H7 (cell line): Measurements from ENCODE around the gene PLXNC1. TPM values are rescaled to one million over a fixed set of nuclear protein-coding genes. Genes with fewer than 3 reads are reported as not detected.

Experiments
- DNase-seq: peaks from one replicate; pipeline ENCODE4 v3.0.0; 2012
- H3K27me3 ChIP-seq: 2 replicates; pipeline ENCODE4 v1.6.0; 2011; ENCODE audit warnings: mild to moderate bottlenecking, low read length; ENCODE audit not compliant: control insufficient read depth, insufficient read depth
- H3K36me3 ChIP-seq: replicated peaks from 2 replicates; pipeline ENCODE4 v1.5.1; 2011; ENCODE audit warnings: low read length; ENCODE audit not compliant: control insufficient read depth, insufficient read depth
- H3K4me3 ChIP-seq: 2 replicates; pipeline ENCODE4 v1.5.1; 2011; ENCODE audit warnings: low read depth, mild to moderate bottlenecking, control low read depth, low read length, moderate library complexity; ENCODE audit not compliant: insufficient read depth
- total RNA-seq: library from RNA; depleted of rRNA; stranded (reverse); fragments of >200 nt; shearing (Covaris generic); gene quantifications from 2 replicates; pipeline ENCODE4 v1.2.3, GENCODE V29; 2014

Gene PLXNC1
- total RNA-seq, 1 experiment from 2014 or later = 1.2 TPM

DNA sequence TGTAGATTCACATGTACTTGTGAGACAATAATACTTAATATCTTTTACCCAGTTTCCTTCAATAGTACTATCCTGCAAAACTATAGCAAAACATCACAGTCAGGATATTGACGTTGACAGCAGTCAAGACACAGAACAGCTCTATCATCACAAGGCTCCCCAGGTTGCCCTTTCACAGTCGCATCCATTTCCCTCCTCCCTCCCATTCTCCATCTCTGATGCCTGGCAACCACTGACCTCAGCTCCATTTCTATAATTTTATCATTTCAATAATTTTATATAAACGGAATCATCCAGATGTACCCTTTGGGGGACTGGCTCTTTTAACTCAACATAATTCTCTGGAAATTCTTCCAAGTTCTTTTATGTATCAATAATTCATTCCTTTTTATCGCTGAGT is 81.5 kb downstream of the PLXNC1 start:
- Histone ChIP-seq H3K36me3 (no peaks in the 10 kb centered on the region), H3K4me3 (no peak overlapping the region), H3K27me3 (no peaks in the 10 kb centered on the region)
- no peak for DNase-seq

DNA sequence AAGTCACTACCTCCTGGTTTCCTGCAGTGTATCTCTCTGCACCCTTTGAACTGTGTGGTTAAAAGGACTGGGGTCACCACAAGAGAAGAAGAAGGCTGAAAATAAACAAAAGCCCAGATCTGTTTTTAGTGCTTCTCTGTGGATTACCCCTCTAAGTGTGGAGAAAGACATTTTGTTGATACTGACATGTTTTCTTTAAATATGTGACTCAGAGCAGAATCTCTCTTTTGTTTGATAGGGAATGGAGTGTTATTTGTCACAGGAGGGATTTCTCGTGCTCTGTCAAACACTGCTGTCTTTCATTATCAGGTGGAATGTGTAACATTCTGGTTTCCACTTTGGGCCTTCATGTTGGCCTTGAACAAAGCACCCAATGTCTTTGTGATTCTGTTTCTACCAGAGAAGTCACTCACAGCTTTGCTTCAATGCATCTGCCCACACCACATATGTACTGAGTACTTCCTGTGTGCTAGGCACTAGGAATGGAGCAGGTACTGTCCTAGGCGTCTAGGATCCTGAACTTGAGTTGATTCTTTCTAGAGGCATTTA is 82.1 kb downstream of the PLXNC1 start:
- no peak overlapping the region for H3K4me3 ChIP-seq
- DNase-seq = no peak
- no peaks in the 10 kb centered on the region for H3K27me3 ChIP-seq
- no peaks in the 10 kb centered on the region for H3K36me3 ChIP-seq

DNA sequence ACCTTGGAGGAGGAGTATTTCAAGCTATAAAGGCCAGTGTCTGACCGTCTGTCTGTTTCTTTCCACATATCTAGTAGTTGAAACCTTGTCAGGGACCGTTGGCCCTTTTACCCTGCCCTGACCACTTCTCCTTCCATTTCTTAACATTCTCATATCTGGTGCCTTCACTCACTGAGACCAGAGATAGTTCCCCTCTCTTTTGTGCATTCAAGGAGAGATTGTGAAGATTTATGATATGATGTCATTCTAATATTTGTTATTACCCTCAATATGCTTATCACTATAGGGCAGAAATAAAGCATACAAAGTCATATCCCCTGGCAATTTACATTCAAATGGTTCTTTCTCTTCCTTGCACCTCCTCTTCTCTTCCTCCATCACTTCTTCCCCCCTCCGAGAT is 83.3 kb downstream of the PLXNC1 start:
- no peak for DNase-seq
- Histone ChIP-seq H3K36me3 (no peaks in the 10 kb centered on the region), H3K4me3 (no peak overlapping the region), H3K27me3 (no peaks in the 10 kb centered on the region)

DNA sequence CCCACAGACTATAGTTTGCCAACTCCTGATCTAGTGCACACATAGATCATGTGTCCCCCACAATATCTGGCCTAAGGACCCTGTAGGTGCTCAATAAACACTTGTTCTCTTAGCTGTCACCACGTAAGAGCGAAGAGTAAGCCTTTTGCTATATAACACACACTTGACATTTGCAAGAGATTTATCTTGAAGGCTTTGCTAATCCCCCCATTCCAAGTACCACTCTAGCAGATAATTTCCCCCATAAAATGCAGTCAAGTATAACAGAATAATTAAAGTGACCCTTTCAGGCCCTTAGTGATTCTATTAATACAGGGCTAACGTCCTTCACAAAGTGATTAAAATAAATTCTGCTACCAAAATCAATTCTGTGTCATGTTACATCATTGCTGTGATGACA is 87.5 kb downstream of the PLXNC1 start:
- H3K4me3 ChIP-seq = no peak overlapping the region
- no peaks in the 10 kb centered on the region for H3K27me3 ChIP-seq
- no peak for DNase-seq
- no peaks in the 10 kb centered on the region for H3K36me3 ChIP-seq

DNA sequence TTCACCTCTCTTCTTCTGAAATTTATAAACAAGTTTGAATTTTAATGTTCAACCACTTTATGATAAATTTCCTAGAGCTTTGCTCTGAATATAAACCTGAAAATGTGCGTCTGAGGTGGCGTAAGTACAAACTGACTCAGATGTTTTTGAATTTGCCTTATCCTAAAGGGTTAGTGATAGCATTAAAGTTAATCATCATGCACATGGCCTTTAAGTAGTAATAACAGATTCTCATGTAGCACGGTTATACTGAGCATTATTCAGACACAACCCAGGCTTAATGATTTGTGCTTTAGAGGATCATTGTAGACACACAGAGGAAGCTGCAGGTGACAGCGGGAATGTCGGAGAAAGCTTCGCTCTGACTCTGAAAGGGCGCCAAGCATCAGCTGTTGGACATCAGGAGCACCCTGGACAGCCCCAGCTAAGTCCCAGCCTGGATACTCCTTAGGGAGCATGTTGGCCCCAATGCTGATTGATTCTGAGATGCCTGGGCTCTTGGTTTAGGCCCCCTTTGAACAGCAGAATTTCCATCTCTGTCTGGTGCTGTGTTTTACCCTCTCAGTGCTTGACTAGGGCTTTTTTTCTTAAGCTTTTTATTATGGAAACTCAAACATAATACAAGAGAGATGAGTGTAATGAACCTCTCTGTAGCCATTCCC is 91.1 kb downstream of the PLXNC1 start:
- Histone ChIP-seq H3K27me3 (no peaks in the 10 kb centered on the region), H3K4me3 (no peak overlapping the region), H3K36me3 (no peaks in the 10 kb centered on the region)
- DNase-seq = no peak

DNA sequence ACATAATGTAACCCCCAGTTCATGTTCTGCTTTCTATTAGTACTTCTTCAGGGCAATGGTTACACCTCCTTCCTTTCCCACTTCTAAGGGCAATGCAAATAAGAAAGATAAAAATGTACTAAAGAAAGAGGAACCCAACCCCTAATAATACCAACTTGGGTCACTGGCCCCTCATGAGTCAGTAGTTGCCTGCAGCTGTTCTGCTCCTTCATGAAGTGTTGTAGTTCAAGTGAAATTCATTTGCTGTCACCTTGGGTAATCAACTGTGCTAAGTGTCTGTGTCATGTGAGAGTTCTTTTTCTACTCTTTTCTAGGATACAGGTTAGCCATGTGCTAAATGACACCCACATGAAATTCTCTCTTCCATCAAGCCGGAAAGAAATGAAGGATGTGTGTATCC is 91.8 kb downstream of the PLXNC1 start:
- Histone ChIP-seq H3K27me3 (no peaks in the 10 kb centered on the region), H3K4me3 (no peak overlapping the region), H3K36me3 (no peaks in the 10 kb centered on the region)
- DNase-seq = no peak

DNA sequence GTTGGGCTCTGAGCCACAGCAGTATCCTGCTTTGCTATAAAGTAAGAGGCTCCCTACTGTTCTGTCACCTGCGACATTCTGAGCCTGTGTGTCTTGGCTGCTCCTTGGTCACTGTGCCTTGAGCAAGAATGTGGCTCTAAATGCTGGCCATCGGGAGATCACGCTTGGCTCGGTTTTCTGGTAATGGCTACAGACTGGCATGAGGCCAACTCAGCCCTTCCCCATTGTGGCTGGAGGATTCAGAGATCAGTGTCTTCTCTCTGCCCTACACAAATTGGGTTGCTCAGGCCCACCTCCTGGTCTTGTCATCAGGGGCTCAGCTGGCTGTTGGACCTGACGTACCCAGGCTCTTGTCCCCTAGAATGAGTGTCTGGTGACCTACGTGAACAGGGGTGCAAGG is 94.5 kb downstream of the PLXNC1 start:
- H3K27me3 ChIP-seq = no peaks in the 10 kb centered on the region
- DNase-seq = no peak
- no peak overlapping the region for H3K4me3 ChIP-seq
- no peaks in the 10 kb centered on the region for H3K36me3 ChIP-seq

DNA sequence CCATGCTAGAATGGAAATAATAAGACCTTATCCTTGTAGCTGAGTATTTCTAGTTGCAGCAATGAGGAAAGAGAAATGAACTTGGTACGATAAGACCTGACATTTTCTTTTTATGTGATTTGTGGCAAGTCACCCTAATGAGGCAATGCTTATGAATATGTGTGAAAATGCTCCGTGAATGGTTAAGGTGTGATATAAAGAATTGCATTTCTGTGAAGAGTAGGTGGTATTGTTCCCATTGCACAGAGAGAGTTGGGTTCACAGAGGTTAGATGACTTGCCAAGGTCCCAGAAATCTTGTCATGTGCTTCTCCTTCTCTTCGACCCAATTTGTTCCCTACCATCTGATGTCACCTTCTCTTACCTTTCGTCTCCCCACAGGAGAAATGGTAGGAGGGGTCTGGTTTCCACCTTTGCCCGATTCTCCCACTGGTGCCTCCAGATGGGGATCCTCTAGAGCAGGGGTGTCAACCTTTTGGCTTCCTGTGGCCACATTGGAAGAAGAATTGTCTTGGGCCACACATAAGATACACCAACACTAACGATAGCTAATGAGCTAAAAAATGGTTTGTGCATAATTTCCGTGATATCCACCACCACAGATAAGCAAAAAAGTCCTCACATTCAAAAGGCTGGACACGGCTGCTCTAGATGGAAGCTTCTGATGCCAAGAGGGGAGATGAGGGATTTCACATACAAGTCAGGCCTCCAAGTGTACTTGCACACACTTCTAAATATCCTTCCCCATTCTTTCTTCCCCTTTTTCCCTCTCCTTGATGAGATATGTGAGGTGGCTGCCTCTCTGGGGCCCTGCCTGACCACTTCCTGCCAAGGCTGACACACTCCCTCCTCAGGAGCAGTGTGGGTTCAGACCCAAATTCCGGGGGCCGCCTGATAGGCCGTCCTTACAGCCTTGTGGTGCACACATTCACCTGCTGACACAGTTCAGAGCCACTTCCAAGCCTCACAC is 96.1 kb downstream of the PLXNC1 start:
- no peak for DNase-seq
- Histone ChIP-seq H3K36me3 (no peaks in the 10 kb centered on the region), H3K27me3 (no peaks in the 10 kb centered on the region), H3K4me3 (no peak overlapping the region)

DNA sequence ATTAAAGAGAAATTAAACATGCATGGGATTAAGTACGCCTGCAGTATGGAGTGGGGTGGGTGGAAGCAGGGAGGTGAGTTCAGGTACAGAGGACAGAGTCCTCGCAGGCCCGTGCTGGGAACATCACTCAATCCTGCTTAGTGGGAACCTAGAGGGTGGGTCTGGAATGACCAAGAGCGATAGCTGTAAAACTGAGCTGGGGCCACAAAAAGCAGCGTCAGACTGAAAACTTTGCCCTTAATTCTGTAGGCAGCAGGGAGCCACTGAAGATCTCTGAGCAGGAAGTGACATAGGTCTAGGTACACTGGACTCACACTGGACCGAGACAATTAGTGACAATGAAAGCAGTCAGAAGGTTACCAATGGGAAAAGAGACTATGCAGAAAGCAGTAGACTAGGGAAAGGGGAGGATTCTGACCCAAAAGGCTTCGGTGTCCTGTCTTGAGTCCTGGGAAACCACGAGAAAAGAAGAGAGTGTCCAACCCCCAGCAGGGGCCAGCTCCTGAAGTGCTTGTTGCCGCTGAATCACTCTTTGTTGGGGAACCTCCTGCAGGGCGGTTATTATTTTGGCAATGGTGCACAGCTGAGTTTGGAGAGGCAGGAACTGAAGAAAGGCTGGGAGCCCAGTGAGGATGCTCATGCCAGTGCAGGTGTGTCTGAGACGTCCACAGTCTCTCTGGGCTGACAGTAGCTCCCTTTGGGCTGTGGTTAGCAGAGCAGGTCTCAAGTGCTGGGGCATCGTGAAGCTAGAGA is 97.4 kb downstream of the PLXNC1 start:
- no peak for DNase-seq
- Histone ChIP-seq H3K4me3 (no peak overlapping the region), H3K36me3 (no peaks in the 10 kb centered on the region), H3K27me3 (no peaks in the 10 kb centered on the region)

DNA sequence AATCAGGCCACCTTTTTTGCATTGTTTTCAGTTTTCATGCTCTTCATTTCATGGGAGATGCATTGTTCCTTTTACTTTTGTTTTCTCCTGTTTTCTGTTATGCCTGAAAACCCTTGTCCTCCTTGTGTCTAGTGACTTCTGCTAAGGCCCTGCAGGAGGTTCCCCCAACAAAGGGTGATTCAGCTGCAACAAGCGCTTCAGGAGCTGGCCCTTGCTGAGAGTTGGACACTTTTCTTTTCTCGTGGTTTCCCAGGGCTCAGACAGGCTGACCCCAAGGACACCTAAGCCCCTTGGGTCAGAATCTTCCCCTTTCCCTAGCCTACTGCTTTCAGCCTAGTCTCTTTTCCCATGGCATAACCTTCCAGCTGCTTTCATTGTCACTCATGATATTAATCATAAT is 98.9 kb downstream of the PLXNC1 start:
- Histone ChIP-seq H3K27me3 (no peaks in the 10 kb centered on the region), H3K36me3 (no peaks in the 10 kb centered on the region), H3K4me3 (no peak overlapping the region)
- no peak for DNase-seq

DNA sequence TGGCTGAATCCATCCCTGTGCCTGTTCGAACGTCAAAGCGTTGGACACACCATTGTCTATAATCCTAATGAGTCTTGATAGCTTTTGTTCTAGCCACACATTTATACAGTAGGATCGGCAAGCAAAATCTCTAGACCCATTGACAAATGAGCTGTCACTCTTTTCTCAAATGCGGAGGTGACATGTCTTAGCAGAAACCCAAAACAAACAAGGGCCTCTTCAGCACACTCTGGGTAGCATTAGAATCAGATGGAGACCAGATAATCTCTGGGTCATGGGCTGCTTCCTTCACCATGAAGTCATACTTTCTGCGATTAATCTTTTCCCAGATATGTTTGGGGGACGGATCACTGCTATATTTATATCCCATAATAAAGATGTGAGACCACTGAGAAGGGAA is 100.2 kb downstream of the PLXNC1 start:
- Histone ChIP-seq H3K36me3 (no peaks in the 10 kb centered on the region), H3K4me3 (no peak overlapping the region), H3K27me3 (no peaks in the 10 kb centered on the region)
- no peak for DNase-seq

DNA sequence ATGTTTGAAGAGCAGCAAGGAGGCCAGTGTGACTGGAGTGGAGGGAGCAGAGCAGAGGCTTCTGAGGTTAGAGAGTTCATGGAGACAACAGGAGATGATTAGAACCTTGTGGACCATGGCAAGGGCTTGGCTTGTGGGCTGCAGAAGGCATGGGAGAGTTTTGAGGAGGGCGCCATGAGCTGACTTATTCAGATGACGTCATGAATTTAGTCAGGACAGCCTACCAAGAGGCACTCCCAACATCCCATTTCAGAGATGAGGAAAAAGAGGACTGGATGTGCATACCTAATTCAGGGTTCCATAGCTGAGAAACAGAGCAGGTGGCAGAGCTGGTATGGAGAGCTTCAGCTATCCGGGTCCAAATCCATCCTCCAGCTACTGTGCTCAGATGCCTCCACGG is 101.8 kb downstream of the PLXNC1 start:
- Histone ChIP-seq H3K27me3 (no peaks in the 10 kb centered on the region), H3K4me3 (no peak overlapping the region), H3K36me3 (no peaks in the 10 kb centered on the region)
- no peak for DNase-seq

DNA sequence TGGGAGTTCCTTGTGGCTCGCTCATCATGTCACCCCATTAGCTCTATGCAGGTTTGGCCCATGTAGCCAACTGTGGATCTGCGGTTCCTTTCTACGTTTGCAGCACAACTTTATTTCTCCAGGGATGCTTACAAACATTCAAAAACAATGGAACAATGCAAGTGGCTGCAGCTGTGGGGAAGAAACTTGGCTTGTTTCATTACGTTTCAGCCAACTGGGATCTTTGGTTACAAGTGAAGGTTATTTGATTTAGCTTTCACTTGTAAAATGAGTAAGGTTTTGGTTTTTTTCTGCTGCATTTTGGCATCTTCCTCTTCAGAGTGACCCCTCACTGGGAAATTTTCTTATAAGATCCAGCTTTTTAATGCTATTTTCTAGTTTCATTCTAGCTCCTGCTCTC is 105.9 kb downstream of the PLXNC1 start:
- DNase-seq = no peak
- Histone ChIP-seq H3K27me3 (no peaks in the 10 kb centered on the region), H3K36me3 (no peaks in the 10 kb centered on the region), H3K4me3 (no peak overlapping the region)

DNA sequence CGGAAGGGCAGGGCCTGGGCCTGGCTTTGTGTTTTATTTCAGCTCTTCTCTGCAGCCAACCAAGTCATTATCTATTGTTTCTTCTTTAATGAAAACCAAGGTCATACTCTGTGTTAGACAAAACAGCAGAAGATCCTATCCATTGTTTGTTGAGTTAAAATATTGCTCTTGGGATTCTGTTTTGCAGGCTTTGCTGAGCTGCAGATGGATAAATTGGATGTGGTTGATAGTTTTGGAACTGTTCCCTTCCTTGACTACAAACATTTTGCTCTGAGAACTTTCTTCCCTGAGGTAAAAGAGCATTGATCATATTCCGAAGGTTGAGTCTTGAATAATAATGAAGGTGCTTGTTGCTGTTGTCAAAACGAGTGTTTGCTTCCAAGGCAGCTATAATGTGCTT is 106.6 kb downstream of the PLXNC1 start:
- Histone ChIP-seq H3K27me3 (no peaks in the 10 kb centered on the region), H3K4me3 (no peak overlapping the region), H3K36me3 (no peaks in the 10 kb centered on the region)
- no peak for DNase-seq
